Activated CD4-positive, alpha-beta memory T cell treated with anti-CD3 and anti-CD28 coated beads, Interleukin-2, amount 10 ng/mL, durations not matched to agents 7 days and 5 days (primary cell): Measurements from ENCODE around the gene CYREN. TPM values are rescaled to one million over a fixed set of nuclear protein-coding genes. Genes with fewer than 3 reads are reported as not detected.

Source experiments
- CTCF ChIA-PET: fragments of 350-600 bp; sonication (Branson Sonifier 250); formaldehyde crosslinking; loops from one replicate; lab custom pipeline; 2021; ENCODE audit warnings: antibody characterized with exemption, inconsistent platforms; lab: Charles Lee
- POLR2A ChIA-PET: fragments of 350-600 bp; sonication (Branson Sonifier 250); formaldehyde crosslinking; loops from one replicate; lab custom pipeline; 2021; ENCODE audit warnings: antibody characterized with exemption; lab: Charles Lee
- DNase-seq: peaks from one replicate; pipeline ENCODE4 v3.0.0-alpha.2; 2020
- H3K27ac Mint-ChIP-seq: one replicate; pipeline ENCODE4 v1.8.0; 2021; ENCODE audit warnings: mild to moderate bottlenecking, mixed read lengths
- H3K27me3 Mint-ChIP-seq: one replicate; pipeline ENCODE4 v1.8.0; 2021; ENCODE audit warnings: mixed read lengths
- H3K36me3 Mint-ChIP-seq: one replicate; pipeline ENCODE4 v1.8.0; 2021; ENCODE audit warnings: low read depth, mixed read lengths
- H3K4me1 Mint-ChIP-seq: one replicate; pipeline ENCODE4 v1.8.0; 2021; ENCODE audit warnings: mixed read lengths
- H3K4me3 Mint-ChIP-seq: one replicate; pipeline ENCODE4 v1.8.0; 2021; ENCODE audit warnings: mild to moderate bottlenecking, mixed read lengths
- H3K9me3 Mint-ChIP-seq: one replicate; pipeline ENCODE4 v1.8.0; 2021; ENCODE audit warnings: mixed read lengths
- total RNA-seq, 2 experiments: library from RNA; stranded (reverse); gene quantifications; one replicate each; pipeline ENCODE4 v1.2.3, GENCODE V29; 2021

CYREN gene
- total RNA-seq, 2 experiments from 2014 or later = 32.0 to 32.1 TPM

- POLR2A ChIA-PET = no interaction called here
These were observed 24.1 kb upstream of the CYREN start for GRCh38 chr7:135194494-135195095.

GRCh38 chr7:135193615-135194081 lies 23.1 kb upstream of the CYREN start:
- Mint-ChIP-seq H3K27ac (no peak overlapping the region), H3K27me3 (no peaks in the 10 kb centered on the region), H3K36me3 (peaks cover 32% of the 10 kb centered on the region), H3K4me1 (no peaks in the 10 kb centered on the region), H3K9me3 (no peaks in the 10 kb centered on the region), H3K4me3 (no peak overlapping the region)
- no peak for DNase-seq
- ChIA-PET CTCF (no interaction called here), POLR2A (no interaction called here)

More at GRCh38 chr7:135194494-135195095, 24.1 kb upstream of the CYREN start:
- H3K27ac Mint-ChIP-seq = no peak overlapping the region
- no peaks in the 10 kb centered on the region for H3K4me1 Mint-ChIP-seq
- H3K4me3 Mint-ChIP-seq = no peak overlapping the region
- CTCF ChIA-PET = no interaction called here
- H3K9me3 Mint-ChIP-seq = no peaks in the 10 kb centered on the region
- no peaks in the 10 kb centered on the region for H3K27me3 Mint-ChIP-seq
- H3K36me3 Mint-ChIP-seq = peaks cover 28% of the 10 kb centered on the region
- DNase-seq = no peak

GRCh38 chr7:135192914-135193536 lies 22.5 kb upstream of the CYREN start:
- Mint-ChIP-seq H3K36me3 (peaks cover 32% of the 10 kb centered on the region), H3K9me3 (no peaks in the 10 kb centered on the region), H3K4me3 (no peak overlapping the region), H3K27me3 (no peaks in the 10 kb centered on the region), H3K27ac (no peak overlapping the region), H3K4me1 (no peaks in the 10 kb centered on the region)
- DNase-seq = no peak
- ChIA-PET CTCF (no interaction called here), POLR2A (no interaction called here)

- H3K36me3 Mint-ChIP-seq = peaks cover 40% of the 10 kb centered on the region
- POLR2A ChIA-PET = no interaction called here
- DNase-seq = no peak
These were observed 20.2 kb upstream of the CYREN start for GRCh38 chr7:135190703-135191102.

GRCh38 chr7:135189961-135190360 lies 19.5 kb upstream of the CYREN start:
- CTCF ChIA-PET = interaction anchor here (1.0 kb wide), 1 partner anchor 22 kb away, joined by 3 read pairs; the partner anchor contains the start of gene WDR91
- Mint-ChIP-seq H3K4me1 (peaks cover 2% of the 10 kb centered on the region), H3K27ac (no peak overlapping the region), H3K4me3 (no peak overlapping the region), H3K36me3 (peaks cover 42% of the 10 kb centered on the region), H3K27me3 (no peaks in the 10 kb centered on the region), H3K9me3 (no peaks in the 10 kb centered on the region)
- DNase-seq = no peak
- POLR2A ChIA-PET = no interaction called here

More at GRCh38 chr7:135190703-135191102, 20.2 kb upstream of the CYREN start:
- CTCF ChIA-PET = interaction anchor here (1.0 kb wide), 1 partner anchor 21 kb away, joined by 3 read pairs; the partner anchor contains the start of gene WDR91
- H3K27me3 Mint-ChIP-seq = no peaks in the 10 kb centered on the region
- no peak overlapping the region for H3K4me3 Mint-ChIP-seq
- no peak overlapping the region for H3K27ac Mint-ChIP-seq
- H3K9me3 Mint-ChIP-seq = no peaks in the 10 kb centered on the region
- peaks cover 2% of the 10 kb centered on the region for H3K4me1 Mint-ChIP-seq

- H3K4me1 Mint-ChIP-seq = peaks cover 2% of the 10 kb centered on the region
- CTCF ChIA-PET = no interaction called here
- POLR2A ChIA-PET = no interaction called here
- peaks cover 47% of the 10 kb centered on the region for H3K36me3 Mint-ChIP-seq
- no peaks in the 10 kb centered on the region for H3K27me3 Mint-ChIP-seq
- no peak for DNase-seq
- no peaks in the 10 kb centered on the region for H3K9me3 Mint-ChIP-seq
- no peak overlapping the region for H3K4me3 Mint-ChIP-seq
- no peak overlapping the region for H3K27ac Mint-ChIP-seq
These were observed 18.7 kb upstream of the CYREN start for GRCh38 chr7:135189221-135189662.

GRCh38 chr7:135188298-135188984 lies 17.9 kb upstream of the CYREN start:
- Mint-ChIP-seq H3K4me1 (peaks cover 2% of the 10 kb centered on the region), H3K9me3 (peaks cover 5% of the 10 kb centered on the region), H3K36me3 (peaks cover 55% of the 10 kb centered on the region), H3K4me3 (no peak overlapping the region), H3K27me3 (no peaks in the 10 kb centered on the region), H3K27ac (no peak overlapping the region)
- no peak for DNase-seq
- CTCF ChIA-PET = no interaction called here
- POLR2A ChIA-PET = interaction anchor here (1.0 to 1.2 kb wide), 2 partner anchors 12 to 18 kb away, joined by 3 to 4 read pairs; partner anchors contain the start of gene CYREN

GRCh38 chr7:135186841-135187253 lies 16.3 kb upstream of the CYREN start:
- H3K27ac Mint-ChIP-seq = no peak overlapping the region
- H3K27me3 Mint-ChIP-seq = no peaks in the 10 kb centered on the region
- H3K9me3 Mint-ChIP-seq = peaks cover 16% of the 10 kb centered on the region
- H3K4me1 Mint-ChIP-seq = peaks cover 2% of the 10 kb centered on the region
- peaks cover 71% of the 10 kb centered on the region for H3K36me3 Mint-ChIP-seq
- ChIA-PET CTCF (no interaction called here), POLR2A (interaction anchor here (1.0 kb wide), 1 partner anchor 24 kb away, joined by 4 read pairs; no protein-coding TSS in a partner anchor)
- no peak for DNase-seq
- H3K4me3 Mint-ChIP-seq = no peak overlapping the region

- ChIA-PET CTCF (interaction anchor here (0.7 kb wide), 1 partner anchor 17 kb away, joined by 3 read pairs; no protein-coding TSS in a partner anchor), POLR2A (interaction anchor here (1.0 kb wide), 1 partner anchor 24 kb away, joined by 4 read pairs; no protein-coding TSS in a partner anchor)
- peaks cover 77% of the 10 kb centered on the region for H3K36me3 Mint-ChIP-seq
- H3K27me3 Mint-ChIP-seq = no peaks in the 10 kb centered on the region
- H3K27ac Mint-ChIP-seq = no peak overlapping the region
- no peak for DNase-seq
- H3K9me3 Mint-ChIP-seq = peaks cover 22% of the 10 kb centered on the region
- H3K4me1 Mint-ChIP-seq = peaks cover 2% of the 10 kb centered on the region
- no peak overlapping the region for H3K4me3 Mint-ChIP-seq
These were observed 15.7 kb upstream of the CYREN start for GRCh38 chr7:135186261-135186540.

GRCh38 chr7:135185471-135186260 lies 15.2 kb upstream of the CYREN start:
- ChIA-PET POLR2A (interaction anchor here (1.0 kb wide), 1 partner anchor 25 kb away, joined by 4 read pairs; no protein-coding TSS in a partner anchor), CTCF (interaction anchor here (0.7 kb wide), 1 partner anchor 16 kb away, joined by 3 read pairs; no protein-coding TSS in a partner anchor)
- Mint-ChIP-seq H3K9me3 (peaks cover 27% of the 10 kb centered on the region), H3K27ac (no peak overlapping the region), H3K36me3 (peaks cover 79% of the 10 kb centered on the region), H3K4me1 (peaks cover 2% of the 10 kb centered on the region), H3K27me3 (no peaks in the 10 kb centered on the region), H3K4me3 (no peak overlapping the region)
- no peak for DNase-seq

GRCh38 chr7:135184254-135184841 lies 13.8 kb upstream of the CYREN start:
- H3K36me3 Mint-ChIP-seq = peaks cover 80% of the 10 kb centered on the region
- ChIA-PET CTCF (no interaction called here), POLR2A (no interaction called here)
- no peak for DNase-seq
- peaks cover 2% of the 10 kb centered on the region for H3K4me1 Mint-ChIP-seq
- no peak overlapping the region for H3K27ac Mint-ChIP-seq
- H3K4me3 Mint-ChIP-seq = no peak overlapping the region
- peaks cover 34% of the 10 kb centered on the region for H3K9me3 Mint-ChIP-seq
- H3K27me3 Mint-ChIP-seq = no peaks in the 10 kb centered on the region

GRCh38 chr7:135183478-135183877 lies 13.0 kb upstream of the CYREN start:
- Mint-ChIP-seq H3K4me1 (peaks cover 2% of the 10 kb centered on the region), H3K36me3 (peaks cover 83% of the 10 kb centered on the region), H3K9me3 (peaks cover 40% of the 10 kb centered on the region), H3K27ac (no peak overlapping the region), H3K4me3 (no peak overlapping the region), H3K27me3 (no peaks in the 10 kb centered on the region)
- ChIA-PET POLR2A (no interaction called here), CTCF (interaction anchor here (0.6 to 1.0 kb wide), 2 partner anchors 14 to 17 kb away, joined by 3 read pairs; no protein-coding TSS in a partner anchor)
- DNase-seq = no peak
